ENCODE data around the gene COLGALT1. TPM values are rescaled to one million over a fixed set of nuclear protein-coding genes. Genes with fewer than 3 reads are reported as not detected.
"Not testable (repeated sequence)": the region's sequence is repeated elsewhere in the genome, so short reads cannot be mapped to it uniquely, and the experiment has no call there.

COLGALT1 gene
- total RNA-seq, 1 experiment from 2014 or later, result 86.9 TPM

DNA sequence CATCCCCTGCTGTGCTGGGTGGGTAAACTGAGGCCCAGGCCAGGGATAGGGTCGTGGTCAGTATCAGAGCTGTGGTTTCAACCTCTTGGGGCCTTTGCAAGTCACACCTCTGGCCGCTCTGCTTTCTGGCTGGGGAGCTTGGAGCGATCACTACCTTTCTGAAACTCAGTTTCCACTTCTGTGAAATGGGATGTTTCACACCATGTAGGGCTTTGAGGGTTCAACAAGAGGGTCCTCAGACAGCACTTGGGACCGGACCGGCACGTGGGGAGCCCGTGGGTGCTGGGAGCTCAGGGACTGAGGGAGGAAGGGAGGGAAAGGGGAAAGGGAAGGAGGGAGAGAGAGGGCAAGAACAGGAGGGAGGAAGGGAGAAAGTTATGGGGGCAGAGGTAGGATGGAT, 22.9 kb upstream of the COLGALT1 start:
- DNase-seq (ENCODE audit: low read depth), result no peak

DNA sequence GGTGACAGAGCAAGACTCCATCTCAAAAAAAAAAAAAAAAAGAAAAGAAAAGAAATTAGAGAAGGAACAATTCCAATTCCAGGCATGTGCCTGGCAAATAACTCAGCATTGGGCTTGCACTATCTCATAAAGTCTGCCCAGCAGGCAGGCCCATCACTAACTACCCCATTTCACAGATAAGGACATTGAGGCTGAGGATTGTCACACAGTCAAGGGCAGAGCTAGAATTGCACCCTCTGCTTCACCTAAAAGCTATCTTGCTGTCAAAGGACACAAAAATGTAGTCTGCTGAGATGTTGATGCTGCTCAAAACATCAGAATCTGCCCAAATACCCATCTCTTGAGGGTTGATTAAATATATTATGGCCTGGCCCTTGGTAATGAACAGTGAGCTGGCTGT, 20.7 kb upstream of the COLGALT1 start:
- DNase-seq (ENCODE audit: low read depth), result no peak

DNA sequence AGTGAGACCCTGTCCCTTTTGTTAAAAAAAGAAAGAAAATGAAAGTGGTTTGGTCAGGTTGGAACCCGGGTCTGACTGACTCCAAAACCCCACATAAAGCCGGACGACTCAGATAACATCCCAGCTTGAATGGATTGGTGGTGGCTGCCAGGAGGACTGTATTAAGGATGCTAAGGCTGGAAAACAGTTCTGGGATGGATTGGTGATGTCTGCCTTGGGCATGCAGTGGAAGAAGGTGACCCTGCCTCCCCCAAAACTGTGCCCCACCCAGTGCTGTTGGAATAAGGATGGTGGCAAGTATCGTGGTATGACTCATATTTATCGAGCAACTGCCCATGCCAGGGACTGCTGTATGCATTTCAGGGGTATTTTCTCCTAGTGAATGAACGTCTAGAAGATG, 18.5 kb upstream of the COLGALT1 start:
- peak; percentile 16 for DNase-seq (ENCODE audit: low read depth)

DNA sequence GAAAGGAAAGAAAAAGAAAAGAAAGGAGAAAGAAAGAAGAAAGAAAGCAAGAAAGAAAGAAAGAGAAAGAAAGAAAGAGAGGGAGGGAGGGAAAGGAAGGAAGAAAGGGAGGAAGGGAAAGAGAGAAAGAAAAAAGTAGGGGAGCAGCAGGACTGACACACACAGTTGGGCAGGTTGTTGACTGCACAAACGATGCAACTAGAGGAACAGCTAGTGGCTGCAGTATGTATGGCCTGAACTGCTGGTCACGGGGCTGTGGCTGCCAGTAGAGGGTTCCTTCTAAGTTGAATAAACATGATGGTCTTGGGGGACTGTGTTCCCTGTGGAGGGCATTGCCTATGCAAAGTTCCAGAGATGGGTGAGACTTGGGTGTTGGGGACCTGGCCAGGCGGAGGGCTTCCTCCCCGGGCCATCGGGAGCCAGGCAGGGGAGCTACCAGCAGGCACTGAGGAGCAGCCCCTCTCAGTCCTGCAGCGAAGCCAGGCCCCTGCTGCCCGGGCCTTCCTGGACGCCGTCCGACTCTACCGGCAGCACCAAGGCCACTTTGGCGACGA, 16.7 kb upstream of the COLGALT1 start:
- DNase-seq (ENCODE audit: low read depth), result peak; percentile 15

DNA sequence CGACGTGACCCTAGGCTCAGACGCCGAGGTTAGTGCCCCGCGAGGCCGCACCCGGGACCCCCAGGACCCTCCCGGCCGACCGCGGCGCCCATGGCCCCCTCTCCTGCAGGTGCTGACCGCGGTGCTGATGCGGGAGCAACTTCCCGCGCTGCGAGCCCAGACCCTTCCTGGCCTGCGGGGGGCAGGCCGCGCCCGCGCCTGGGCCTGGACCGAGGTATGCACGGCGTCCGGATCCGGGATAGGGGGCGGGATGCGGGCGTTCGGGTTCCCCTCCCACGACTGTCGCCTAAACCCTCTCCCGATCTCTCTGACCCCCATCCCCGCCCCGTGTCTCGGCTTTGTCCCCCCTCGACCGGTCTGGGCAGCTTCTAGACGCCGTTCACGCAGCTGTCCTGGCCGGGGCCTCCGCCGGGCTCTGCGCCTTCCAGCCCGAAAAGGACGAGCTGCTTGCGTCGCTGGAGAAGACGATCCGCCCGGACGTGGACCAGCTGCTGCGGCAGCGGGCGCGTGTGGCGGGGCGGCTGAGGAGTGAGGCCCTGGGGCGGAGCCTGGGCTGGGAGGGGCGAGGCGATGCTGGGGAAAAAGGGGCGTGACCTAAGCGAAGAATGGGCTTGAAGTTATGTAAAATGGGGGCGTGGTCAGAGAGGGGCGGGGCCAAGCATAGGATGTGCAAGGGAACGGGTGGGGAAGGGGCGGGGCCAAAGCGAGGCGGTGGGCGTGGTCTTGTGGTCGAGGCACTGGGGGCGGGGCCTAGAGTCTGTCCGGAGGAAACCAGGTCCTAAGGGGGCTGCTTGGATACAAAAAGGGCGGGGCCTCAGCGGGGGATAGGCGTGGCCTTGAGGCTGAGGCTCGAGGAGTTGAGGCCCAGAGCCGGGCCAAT, 16.0 kb upstream of the COLGALT1 start:
- DNase-seq (ENCODE audit: low read depth), result peak; percentile 92

DNA sequence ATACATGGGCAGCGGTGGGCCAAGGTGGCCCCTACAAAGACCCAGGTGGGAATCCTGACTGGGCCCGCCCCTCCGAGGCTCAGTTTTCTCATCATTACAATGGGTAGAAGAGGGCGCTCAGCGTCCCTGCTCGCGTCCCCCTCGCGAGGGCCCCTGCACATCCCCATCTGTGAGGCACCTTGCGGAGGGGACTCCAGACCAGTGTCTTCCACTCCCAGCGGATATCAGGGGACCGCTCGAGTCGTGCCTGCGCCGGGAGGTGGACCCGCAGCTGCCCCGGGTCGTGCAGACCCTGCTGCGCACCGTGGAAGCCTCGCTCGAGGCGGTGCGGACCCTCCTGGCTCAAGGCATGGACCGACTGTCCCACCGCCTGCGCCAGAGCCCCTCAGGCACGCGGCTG, 15.3 kb upstream of the COLGALT1 start:
- no peak for DNase-seq (ENCODE audit: low read depth)

DNA sequence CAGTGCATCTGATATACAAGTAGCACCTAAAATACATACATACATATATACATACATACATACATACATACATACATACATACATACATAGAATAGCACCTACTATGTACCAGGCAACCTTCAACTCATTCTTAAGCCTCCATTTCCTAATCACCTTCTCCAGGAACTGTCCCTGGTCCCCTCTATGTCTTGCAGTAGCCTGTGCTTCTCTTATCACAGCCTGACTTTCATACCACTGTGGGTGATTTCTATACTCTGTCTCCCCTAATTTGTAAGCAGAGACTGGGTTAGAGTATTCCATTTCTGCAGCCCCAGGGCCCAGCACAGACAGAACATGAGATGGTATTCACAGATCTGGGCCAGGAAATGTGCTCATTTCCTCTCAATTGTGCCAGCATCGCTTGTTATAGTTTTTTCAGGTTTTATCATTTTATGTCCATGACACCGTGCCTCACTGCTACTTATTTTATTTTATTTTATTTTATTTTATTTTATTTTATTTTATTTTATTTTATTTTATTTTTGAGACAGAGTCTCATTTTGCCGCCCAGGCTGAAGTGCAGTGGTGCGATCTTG, 14.2 kb upstream of the COLGALT1 start:
- DNase-seq (ENCODE audit: low read depth), result no peak

DNA sequence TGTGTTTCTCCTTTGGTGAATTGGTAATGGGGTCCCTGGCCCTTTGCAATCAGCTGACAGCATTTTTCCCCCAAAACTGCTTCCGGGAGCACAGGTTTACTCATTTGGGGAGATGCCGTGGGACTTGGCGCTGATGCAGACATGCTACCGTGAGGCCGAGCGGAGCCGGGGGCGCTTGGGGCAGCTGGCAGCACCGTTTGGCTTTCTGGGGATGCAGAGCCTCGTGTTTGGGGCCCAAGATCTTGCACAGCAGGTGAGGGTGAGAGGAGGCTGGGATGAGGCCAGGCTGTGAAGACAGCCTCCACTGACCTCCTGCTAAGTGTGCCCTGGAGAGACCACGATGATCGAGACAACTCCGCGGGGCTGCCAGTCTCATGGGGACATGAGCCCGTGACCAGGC, 13.4 kb upstream of the COLGALT1 start:
- DNase-seq (ENCODE audit: low read depth), result no peak

DNA sequence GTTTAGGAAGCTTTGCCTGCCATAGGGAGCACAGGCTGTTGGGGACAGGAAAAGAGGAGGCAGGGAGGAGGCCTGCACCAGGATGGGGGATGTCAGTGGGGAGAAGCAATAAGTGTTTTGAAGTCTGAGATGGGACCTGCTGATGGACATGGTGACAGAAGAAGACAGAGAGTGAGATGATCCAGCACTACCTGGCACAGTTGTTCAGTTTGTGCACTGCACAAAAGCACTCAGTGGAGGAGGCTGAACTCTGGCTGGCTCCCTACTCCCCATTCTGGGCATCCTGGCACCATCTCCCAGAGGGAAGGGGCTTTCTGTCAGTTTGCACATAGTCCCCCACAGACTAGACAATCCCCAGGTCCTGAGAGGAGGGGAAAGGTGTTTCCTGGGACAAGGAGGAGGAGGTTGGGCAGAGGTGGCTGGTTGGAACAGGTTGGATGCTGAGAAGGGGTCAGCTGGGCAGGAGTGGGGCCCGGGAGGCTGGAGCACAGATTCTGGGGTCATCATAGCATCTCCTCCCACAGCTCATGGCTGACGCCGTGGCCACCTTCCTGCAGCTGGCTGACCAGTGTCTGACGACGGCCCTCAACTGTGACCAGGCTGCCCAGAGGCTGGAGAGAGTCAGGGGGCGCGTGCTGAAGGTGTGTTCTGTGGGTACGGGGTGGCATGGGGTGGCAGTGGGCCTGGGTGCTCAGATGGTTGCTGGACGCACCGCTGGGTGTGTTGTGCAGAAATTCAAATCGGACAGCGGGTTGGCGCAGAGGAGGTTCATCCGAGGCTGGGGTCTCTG, 12.5 kb upstream of the COLGALT1 start:
- DNase-seq (ENCODE audit: low read depth), result no peak

DNA sequence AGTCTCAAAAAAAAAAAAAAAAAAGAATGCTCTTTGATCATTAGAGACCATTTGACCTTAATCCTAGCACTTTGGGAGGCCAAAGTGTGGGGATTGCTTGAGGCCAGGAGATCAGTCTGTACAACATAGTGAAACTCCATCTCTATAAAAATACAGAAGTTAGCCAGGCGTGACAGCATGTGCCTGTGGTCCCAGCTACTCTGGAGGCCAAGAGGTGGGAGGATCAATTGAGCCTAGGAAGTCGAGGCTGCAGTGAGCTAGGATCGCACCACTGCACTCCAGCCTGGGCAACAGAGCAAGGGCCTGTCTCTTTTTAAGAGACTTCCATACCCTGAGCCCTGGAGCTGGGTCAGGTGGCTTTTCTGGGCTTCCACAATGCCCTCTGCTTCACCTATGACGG, 11.5 kb upstream of the COLGALT1 start:
- DNase-seq (ENCODE audit: low read depth), result no peak

DNA sequence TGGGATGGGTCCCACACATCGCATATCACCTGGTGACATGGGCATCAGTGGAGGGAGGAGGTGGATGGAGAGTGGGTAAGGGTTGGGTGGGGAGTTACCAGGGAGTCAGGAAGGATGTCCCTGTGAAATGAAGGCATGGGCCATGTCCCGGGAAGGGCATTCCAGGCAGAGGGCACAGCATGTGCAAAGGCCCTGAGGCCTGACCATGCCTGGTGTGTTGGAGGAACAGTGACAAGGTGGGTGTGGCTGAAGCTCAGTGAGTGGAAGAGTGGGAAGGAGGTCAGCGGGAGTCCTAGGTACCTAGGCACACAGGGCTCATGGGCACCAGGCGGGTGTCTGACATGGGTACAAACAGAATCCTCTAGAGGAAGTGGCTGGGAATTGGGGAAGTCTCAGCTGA, 11.0 kb upstream of the COLGALT1 start:
- no peak for DNase-seq (ENCODE audit: low read depth)

DNA sequence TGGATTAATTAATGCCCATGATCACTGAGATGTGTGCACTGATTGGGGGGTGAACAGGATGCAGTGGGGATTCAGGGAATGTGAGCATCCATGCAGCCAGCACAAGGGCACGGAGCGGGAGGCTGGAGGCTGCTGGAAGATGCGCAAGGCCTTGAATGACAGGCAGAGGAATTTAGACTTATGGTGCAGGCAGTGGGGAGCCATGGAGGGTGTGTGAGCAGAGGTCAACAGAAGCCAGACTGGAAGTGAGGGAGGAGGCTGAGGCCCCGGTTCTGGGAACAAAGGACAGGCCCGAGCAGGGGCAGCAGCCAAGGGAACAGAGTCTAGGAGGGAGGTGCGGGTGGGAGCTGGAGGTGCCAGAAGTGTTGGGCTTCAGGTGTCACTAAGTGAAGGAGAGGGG, 7.3 kb upstream of the COLGALT1 start:
- DNase-seq (ENCODE audit: low read depth), result no peak

DNA sequence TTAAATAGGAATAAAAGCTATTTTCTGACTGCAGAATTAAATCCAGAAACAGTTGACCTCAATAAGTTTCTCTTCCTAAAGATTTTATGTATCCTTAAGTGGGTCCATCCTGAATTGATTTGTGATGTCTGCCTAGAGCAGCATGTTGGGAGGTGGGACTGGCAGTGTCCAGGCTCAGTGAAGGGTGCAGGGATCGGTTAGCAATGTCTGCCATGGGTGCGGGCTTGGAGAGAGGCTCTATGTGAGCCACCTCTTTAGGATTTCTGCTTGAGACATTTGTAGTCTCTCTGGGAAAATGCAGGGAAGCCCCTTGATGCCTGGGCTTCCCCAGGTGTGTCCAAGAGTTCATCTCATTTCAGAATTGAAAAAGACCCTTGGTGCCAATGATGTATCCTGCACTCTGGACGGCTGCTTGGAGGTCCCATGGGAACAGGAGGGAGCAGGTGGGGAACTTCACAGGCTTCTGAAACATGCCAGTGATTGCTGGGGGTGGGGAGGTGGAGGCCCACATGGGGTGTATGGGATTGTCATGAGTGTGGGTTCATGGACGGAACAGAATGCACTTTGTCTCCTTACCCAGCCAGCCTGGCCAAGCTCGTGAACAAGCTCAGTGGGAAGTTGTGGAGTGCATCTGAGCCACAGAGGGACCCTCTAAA, 6.2 kb upstream of the COLGALT1 start:
- peak; percentile 30 for DNase-seq (ENCODE audit: low read depth)

DNA sequence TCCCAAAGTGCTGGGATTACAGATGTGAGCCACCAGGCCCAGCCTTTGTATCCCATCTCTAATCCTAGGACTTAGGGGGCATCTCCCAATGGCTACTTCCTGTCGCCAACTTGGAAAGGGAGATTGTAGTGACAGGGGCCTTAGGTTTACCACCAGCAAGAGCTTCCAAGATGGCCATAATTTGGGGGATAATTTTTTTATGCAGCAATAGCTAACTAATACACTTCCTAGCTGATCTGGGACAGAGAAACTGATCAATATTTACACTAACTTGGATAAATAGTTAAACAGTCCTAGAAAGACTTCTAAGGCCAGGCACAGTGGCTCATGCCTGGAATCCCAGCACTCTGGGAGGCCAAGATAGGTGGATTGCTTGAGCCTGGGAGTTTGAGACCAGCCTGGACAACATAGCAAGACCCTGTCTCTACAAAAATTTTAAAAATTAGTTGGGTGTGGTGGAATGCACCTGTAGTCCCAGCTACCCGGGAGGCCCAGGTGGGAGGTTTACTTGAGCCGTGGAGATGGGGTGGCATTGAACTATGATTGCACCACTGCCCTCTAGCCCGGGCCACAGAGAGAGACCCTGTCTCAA, 5.3 kb upstream of the COLGALT1 start:
- DNase-seq (ENCODE audit: low read depth), result no peak

DNA sequence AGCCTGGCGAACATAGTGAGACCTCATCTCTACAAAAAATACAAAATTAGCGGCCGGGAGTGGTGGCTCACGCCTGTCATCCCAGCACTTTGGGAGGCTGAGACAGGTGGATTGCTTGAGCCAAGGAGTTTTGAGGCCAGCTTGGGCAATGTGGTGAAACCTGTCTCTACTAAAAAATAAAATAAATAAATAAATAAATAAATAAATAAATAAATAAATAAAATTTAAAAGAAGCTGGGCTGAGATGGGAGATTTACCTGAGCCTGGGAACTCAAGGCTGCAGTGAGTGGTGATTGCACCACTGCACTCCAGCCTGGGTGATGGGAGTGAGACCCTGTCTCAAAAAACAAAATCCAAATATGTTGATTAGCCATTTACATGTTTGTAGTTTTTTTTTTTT, 2.7 kb upstream of the COLGALT1 start:
- not testable (repeated sequence) for DNase-seq (ENCODE audit: low read depth)

DNA sequence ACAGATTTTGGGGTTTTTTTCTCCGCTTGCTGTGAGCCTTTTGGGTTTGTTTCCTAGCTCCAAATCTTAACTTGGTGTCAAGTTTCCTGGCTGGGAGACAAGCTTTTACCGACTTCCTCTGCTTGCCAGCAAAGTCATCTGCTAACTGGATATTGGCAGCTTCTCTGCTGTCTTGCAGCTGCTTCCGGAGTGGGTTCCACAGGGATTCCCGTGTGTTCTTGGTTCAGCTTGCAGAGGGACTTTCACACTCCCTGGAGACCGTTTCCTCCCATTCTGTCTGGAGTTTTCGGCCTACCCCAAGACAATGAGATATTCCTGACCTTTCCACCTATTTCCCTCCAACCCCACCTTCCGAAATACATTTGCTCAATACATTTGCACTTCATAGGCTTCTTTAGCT, 2.2 kb upstream of the COLGALT1 start:
- peak; percentile 95 for DNase-seq (ENCODE audit: low read depth)

DNA sequence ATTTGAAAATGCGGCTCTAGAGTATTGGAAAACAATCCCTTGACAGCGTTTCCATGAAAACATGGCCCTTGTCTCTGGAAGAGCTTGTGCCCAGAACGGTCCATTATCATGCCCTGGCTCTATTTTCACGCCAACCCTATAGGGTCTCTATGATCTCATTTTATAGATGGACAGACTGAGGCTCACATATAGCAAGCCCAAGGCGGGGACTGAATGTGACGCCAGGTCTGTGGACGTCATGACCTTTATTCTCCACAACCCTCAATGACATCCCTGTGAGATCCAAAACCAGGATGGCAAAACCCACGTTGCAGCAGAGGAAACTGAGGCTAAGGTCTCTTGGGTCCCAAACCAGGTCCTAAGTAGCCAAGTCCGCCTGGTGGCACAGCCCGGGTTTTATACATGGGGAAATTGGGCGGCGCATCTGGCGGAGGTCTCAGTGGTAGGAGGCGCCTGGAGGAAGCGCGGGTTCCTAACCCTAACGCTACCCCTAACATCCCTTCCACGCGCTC, 425 bp upstream of the COLGALT1 start:
- no peak for DNase-seq (ENCODE audit: low read depth)

DNA sequence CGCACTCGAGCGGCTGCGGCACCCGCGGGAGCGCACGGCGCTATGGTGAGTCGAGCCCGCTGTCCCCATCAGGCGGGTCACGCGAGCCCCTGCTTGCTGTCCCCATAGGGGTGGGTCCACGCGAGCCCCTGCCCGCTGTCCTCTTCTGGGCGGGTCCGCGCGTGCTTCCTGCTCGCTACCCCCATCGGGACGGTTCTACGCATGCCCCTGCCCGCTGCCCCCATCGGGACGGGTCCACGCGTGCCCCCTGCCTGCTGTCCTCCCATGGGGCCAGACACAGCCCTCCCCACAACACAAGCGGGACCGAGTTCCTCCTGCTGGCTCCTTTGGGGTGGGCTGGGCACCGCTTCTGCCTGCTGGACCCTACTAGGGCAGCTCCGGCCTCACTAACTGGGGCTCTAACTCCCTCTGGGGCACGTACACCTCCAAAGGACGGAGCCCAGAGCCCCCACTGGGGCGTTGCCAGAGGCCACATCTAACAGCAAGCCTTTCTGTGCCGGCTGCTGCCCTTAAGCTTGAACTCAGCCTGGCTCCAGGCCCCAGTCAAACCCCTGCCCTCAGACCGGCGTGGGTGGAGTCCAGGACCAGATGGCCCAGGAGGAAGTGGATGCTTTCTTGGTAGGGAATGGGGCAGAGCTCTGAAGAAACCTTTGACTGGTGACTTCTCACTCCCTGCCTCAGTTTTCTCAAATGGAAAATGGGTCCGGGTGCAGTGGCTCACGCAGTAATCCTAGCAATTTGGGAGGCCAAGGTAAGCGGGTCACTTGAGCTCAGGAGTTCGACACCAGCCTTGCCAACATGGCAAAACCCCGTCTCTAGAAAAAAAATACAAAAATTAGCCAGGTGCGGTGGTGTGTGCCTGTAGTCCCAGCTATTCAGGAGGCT, 722 bp downstream of the COLGALT1 start:
- peak; percentile 73 for DNase-seq (ENCODE audit: low read depth)

DNA sequence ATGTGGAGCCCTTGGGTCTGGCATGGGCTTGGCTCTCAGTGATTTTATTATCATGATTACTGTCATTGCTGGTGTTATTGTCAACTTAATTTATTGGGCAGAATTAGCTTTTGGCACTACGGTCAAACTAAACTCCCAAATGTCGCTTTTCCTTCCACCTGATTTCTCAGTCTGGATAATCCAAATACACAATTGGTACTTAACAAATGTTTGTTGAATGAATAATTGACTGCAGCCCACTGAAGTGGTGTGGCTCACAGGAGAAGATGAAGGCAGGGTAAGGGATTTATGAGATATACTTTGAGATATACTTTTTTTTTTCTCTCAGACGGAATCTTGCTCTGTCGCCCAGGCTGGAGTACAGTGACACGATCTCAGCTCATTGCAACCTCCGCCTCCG, 1.5 kb downstream of the COLGALT1 start:
- DNase-seq (ENCODE audit: low read depth), result no peak

DNA sequence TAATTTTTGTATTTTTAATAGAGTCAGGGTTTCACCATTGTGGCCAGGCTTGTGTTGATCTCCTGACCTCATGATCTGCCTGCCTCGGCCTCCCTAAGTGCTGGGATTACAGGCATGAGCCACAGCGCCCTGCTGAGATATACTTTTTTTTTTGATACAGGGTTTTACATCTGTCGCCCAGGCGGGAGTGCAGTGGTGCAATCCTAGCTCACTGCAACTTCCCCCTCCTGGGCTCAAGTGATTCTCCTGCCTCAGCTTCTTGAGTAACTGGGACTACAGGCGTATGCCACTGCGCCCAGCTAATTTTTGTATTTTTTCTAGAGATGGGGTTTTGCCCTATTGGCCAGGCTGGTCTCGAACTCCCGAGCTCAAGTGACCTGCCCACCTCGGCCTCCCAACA, 2.0 kb downstream of the COLGALT1 start:
- no peak for DNase-seq (ENCODE audit: low read depth)

All from LHCN-M2 (cell line).